GM23248 (cell line): ENCODE data around the gene PAPOLA.

Experiments used
- EZH2 ChIP-seq: fragments of 200-600 bp; sonication (generic); IDR thresholded peaks from 2 replicates; pipeline ENCODE4 v1.6.1; 2018; ENCODE audit warnings: antibody characterized with exemption, mild to moderate bottlenecking; ENCODE audit not compliant: insufficient read depth, poor library complexity, severe bottlenecking
- EZH2phosphoT487 ChIP-seq: fragments of 200-600 bp; sonication (generic); IDR thresholded peaks from 2 replicates; pipeline ENCODE4 v1.6.1; 2018; ENCODE audit warnings: antibody characterized with exemption, moderate library complexity, mild to moderate bottlenecking, low read depth; ENCODE audit not compliant: insufficient read depth

GRCh38 chr14:96502621-96503305 lies 581 bp downstream of the PAPOLA start:
- TF ChIP-seq EZH2phosphoT487 (no peak), EZH2 (no peak)
